Neural cell (in vitro differentiated cells): ENCODE results near the gene OAT. TPM values are rescaled to one million over a fixed set of nuclear protein-coding genes. Genes with fewer than 3 reads are reported as not detected.

ENCODE experiments used
- H2AFZ ChIP-seq: fragments of 200-600, 300-800 bp; sonication (generic), shearing (Covaris generic); 2 replicates; pipeline ENCODE4 v1.6.0; 2014; ENCODE audit warnings: low read depth, mild to moderate bottlenecking, antibody characterized with exemption, low read length, moderate library complexity
- H3F3A ChIP-seq: fragments of 200-600 bp; shearing (Covaris generic); 2 replicates; pipeline ENCODE4 v1.6.1; 2016; ENCODE audit warnings: mild to moderate bottlenecking, moderate library complexity, mixed read lengths, antibody characterized with exemption, low read length; ENCODE audit not compliant: insufficient read depth, poor library complexity, severe bottlenecking
- H3K27ac ChIP-seq: fragments of 200-600, 300-800 bp; sonication (generic), shearing (Covaris generic); 2 replicates; pipeline ENCODE4 v1.5.1; 2014; ENCODE audit warnings: mild to moderate bottlenecking, low read length, moderate library complexity
- H3K27me3 ChIP-seq: fragments of 300-800, 200-600 bp; sonication (generic), shearing (Covaris generic); 2 replicates; pipeline ENCODE4 v1.6.0; 2014; ENCODE audit warnings: mild to moderate bottlenecking, low read depth, low read length, moderate library complexity; ENCODE audit not compliant: insufficient read depth
- H3K36me3 ChIP-seq: fragments of 300-800, 200-600 bp; sonication (generic), shearing (Covaris generic); 2 replicates; pipeline ENCODE4 v1.5.1; 2014; ENCODE audit warnings: mild to moderate bottlenecking, antibody characterized with exemption, low read length, moderate library complexity; ENCODE audit not compliant: insufficient read depth
- H3K4me2 ChIP-seq: fragments of 300-800, 200-600 bp; sonication (generic), shearing (Covaris generic); 2 replicates; pipeline ENCODE4 v1.6.0; 2014; ENCODE audit warnings: mild to moderate bottlenecking, low read length
- H3K4me3 ChIP-seq: fragments of 300-800, 200-600 bp; sonication (generic), shearing (Covaris generic); 2 replicates; pipeline ENCODE4 v1.5.1; 2014; ENCODE audit warnings: mild to moderate bottlenecking, low read length, moderate library complexity
- H3K79me2 ChIP-seq: fragments of 200-600 bp; shearing (Covaris generic); replicated peaks from 2 replicates; pipeline ENCODE4 v1.6.0; 2014; ENCODE audit warnings: mild to moderate bottlenecking, low read length, moderate library complexity; ENCODE audit not compliant: insufficient read depth
- H3K9ac ChIP-seq: fragments of 300-800, 200-600 bp; sonication (generic), shearing (Covaris generic); 2 replicates; pipeline ENCODE4 v1.6.1; 2016; ENCODE audit warnings: mild to moderate bottlenecking, low read length, mixed read lengths
- H3K9me2 ChIP-seq: fragments of 200-600 bp; shearing (Covaris generic); 2 replicates; pipeline ENCODE4 v1.6.1; 2016; ENCODE audit warnings: mild to moderate bottlenecking, low read length, mixed read lengths; ENCODE audit not compliant: insufficient read depth
- H3K9me3 ChIP-seq: fragments of 200-600, 300-800 bp; sonication (generic), shearing (Covaris generic); 2 replicates; pipeline ENCODE4 v1.6.1; 2016; ENCODE audit warnings: mild to moderate bottlenecking, mixed run types, low read length, moderate library complexity, mixed read lengths
- H4K20me1 ChIP-seq: fragments of 200-600 bp; shearing (Covaris generic); 2 replicates; pipeline ENCODE4 v1.6.1; 2016; ENCODE audit warnings: mild to moderate bottlenecking, mixed run types; ENCODE audit not compliant: insufficient read depth
- CTCF ChIP-seq: fragments of 450-650 bp; IDR thresholded peaks from 2 replicates; pipeline ENCODE4 v1.5.1; 2014; ENCODE audit warnings: antibody characterized with exemption, mild to moderate bottlenecking, moderate library complexity; ENCODE audit not compliant: poor library complexity, severe bottlenecking
- EP300 ChIP-seq: fragments of 450-650 bp; conservative IDR thresholded peaks from 2 replicates; pipeline ENCODE4 v1.6.1; 2014; ENCODE audit warnings: antibody characterized with exemption, mild to moderate bottlenecking, moderate library complexity; ENCODE audit not compliant: poor library complexity, severe bottlenecking
- EZH2 ChIP-seq: fragments of 200-600, 300-800 bp; shearing (Covaris generic), sonication (generic); IDR thresholded peaks from 2 replicates; pipeline ENCODE4 v1.6.1; 2014; ENCODE audit warnings: antibody characterized with exemption, low read length, borderline replicate concordance, mild to moderate bottlenecking; ENCODE audit not compliant: insufficient read depth, poor library complexity, severe bottlenecking
- MXI1 ChIP-seq: fragments of 450-650 bp; conservative IDR thresholded peaks from 2 replicates; pipeline ENCODE4 v1.6.1; 2014; ENCODE audit warnings: antibody characterized with exemption, mild to moderate bottlenecking; ENCODE audit not compliant: poor library complexity, severe bottlenecking
- POLR2AphosphoS5 ChIP-seq: IDR thresholded peaks from 2 replicates; pipeline ENCODE4 v1.6.1; 2012
- RAD21 ChIP-seq: fragments of 450-650 bp; conservative IDR thresholded peaks from 2 replicates; pipeline ENCODE4 v1.6.1; 2014; ENCODE audit warnings: antibody characterized with exemption, mild to moderate bottlenecking, moderate library complexity
- REST ChIP-seq: IDR thresholded peaks from 2 replicates; pipeline ENCODE4 v1.6.1; 2012; ENCODE audit warnings: borderline replicate concordance
- SMC3 ChIP-seq: fragments of 450-650 bp; conservative IDR thresholded peaks from 2 replicates; pipeline ENCODE4 v1.6.1; 2014; ENCODE audit warnings: antibody characterized with exemption, mild to moderate bottlenecking, moderate library complexity; ENCODE audit not compliant: poor library complexity
- TAF1 ChIP-seq: IDR thresholded peaks from 2 replicates; pipeline ENCODE4 v1.6.1; 2012; ENCODE audit warnings: low read depth
- polyA plus RNA-seq: library from polyadenylated mRNA; depleted of rRNA; stranded (reverse); fragments of >200 nt; gene quantifications from 2 replicates; pipeline ENCODE4 v1.2.3, GENCODE V29; 2014

The OAT gene
- polyA plus RNA-seq, 1 donor from 2014 or later: 132 TPM

GRCh38 chr10:124465777-124466488 is 47.2 kb upstream of the OAT start:
- TF ChIP-seq EP300 (no peak), EZH2 (no peak), SMC3 (no peak), CTCF (no peak), RAD21 (no peak)
- no peak overlapping the region for H2AFZ ChIP-seq
- H3K27me3 ChIP-seq: no peaks in the 10 kb centered on the region
- no peaks in the 10 kb centered on the region for H3K79me2 ChIP-seq
- H4K20me1 ChIP-seq: no peaks in the 10 kb centered on the region
- no peak overlapping the region for H3K9ac ChIP-seq
- H3K4me2 ChIP-seq: no peak overlapping the region
- H3K9me2 ChIP-seq: no peaks in the 10 kb centered on the region
- no peaks in the 10 kb centered on the region for H3K9me3 ChIP-seq
- no peak overlapping the region for H3K27ac ChIP-seq
- H3K4me3 ChIP-seq: no peak overlapping the region
- H3F3A ChIP-seq: no peaks in the 10 kb centered on the region
- no peaks in the 10 kb centered on the region for H3K36me3 ChIP-seq

- H3K9me2 ChIP-seq: no peaks in the 10 kb centered on the region
- no peak overlapping the region for H3K4me2 ChIP-seq
- no peak overlapping the region for H3K27ac ChIP-seq
Measured at GRCh38 chr10:124465003-124465776, 46.5 kb upstream of the OAT start.

More at GRCh38 chr10:124465003-124465776, 46.5 kb upstream of the OAT start:
- no peak overlapping the region for H3K4me3 ChIP-seq
- H4K20me1 ChIP-seq: no peaks in the 10 kb centered on the region
- no peaks in the 10 kb centered on the region for H3K27me3 ChIP-seq
- no peak overlapping the region for H3K9ac ChIP-seq
- no peak for TF ChIP-seq REST
- TF ChIP-seq EZH2: no peak
- no peak for TF ChIP-seq SMC3
- TF ChIP-seq EP300: no peak
- TF ChIP-seq RAD21: no peak
- no peak for TF ChIP-seq POLR2AphosphoS5
- no peak for TF ChIP-seq TAF1
- no peak for TF ChIP-seq MXI1
- TF ChIP-seq CTCF: no peak
- H2AFZ ChIP-seq: no peak overlapping the region
- H3K36me3 ChIP-seq: no peaks in the 10 kb centered on the region
- no peaks in the 10 kb centered on the region for H3K79me2 ChIP-seq
- H3K9me3 ChIP-seq: no peaks in the 10 kb centered on the region
- no peaks in the 10 kb centered on the region for H3F3A ChIP-seq
